NOMO-1 treated with dmso at 0.1 percent for 144 hours (cell line): Measurements from ENCODE around the gene HAGHL.
"Not testable (repeated sequence)": the region's sequence is repeated elsewhere in the genome, so short reads cannot be mapped to it uniquely, and the experiment has no call there.

Source experiments
- DNase-seq: peaks from one replicate; lab custom pipeline; 2025; ENCODE audit not compliant: unreplicated experiment; lab: John Stamatoyannopoulos, UW

HAGHL gene

GRCh38 chr16:686459-687260 lies 40.2 kb upstream of the HAGHL start:
- DNase-seq: no peak

GRCh38 chr16:687499-687898 lies 39.4 kb upstream of the HAGHL start:
- DNase-seq: no peak

GRCh38 chr16:689175-689897 lies 37.6 kb upstream of the HAGHL start:
- no peak for DNase-seq

- DNase-seq: not testable (repeated sequence)
These were observed 35.7 kb upstream of the HAGHL start for GRCh38 chr16:691242-691641.

GRCh38 chr16:692356-693108 lies 34.4 kb upstream of the HAGHL start:
- DNase-seq: no peak

- no peak for DNase-seq
These were observed 33.5 kb upstream of the HAGHL start for GRCh38 chr16:693364-693763.

- DNase-seq: no peak
These were observed 33.1 kb upstream of the HAGHL start for GRCh38 chr16:693766-694165.

- DNase-seq: no peak
These were observed 32.6 kb upstream of the HAGHL start for GRCh38 chr16:694187-694862.

- DNase-seq: no peak
These were observed 32.0 kb upstream of the HAGHL start for GRCh38 chr16:694863-695354.

GRCh38 chr16:695355-696089 lies 31.4 kb upstream of the HAGHL start:
- DNase-seq: no peak

GRCh38 chr16:698911-699671 lies 27.8 kb upstream of the HAGHL start:
- no peak for DNase-seq

- DNase-seq: no peak
These were observed 26.0 kb upstream of the HAGHL start for GRCh38 chr16:700684-701584.

GRCh38 chr16:702341-702740 lies 24.6 kb upstream of the HAGHL start:
- DNase-seq: no peak

- no peak for DNase-seq
These were observed 23.5 kb upstream of the HAGHL start for GRCh38 chr16:703406-703805.

- DNase-seq: no peak
These were observed 22.9 kb upstream of the HAGHL start for GRCh38 chr16:704047-704446.

- no peak for DNase-seq
These were observed 22.1 kb upstream of the HAGHL start for GRCh38 chr16:704552-705380.

- DNase-seq: no peak
These were observed 21.3 kb upstream of the HAGHL start, which contains the start of gene FBXL16 for GRCh38 chr16:705431-706188. Gene FBXL16, minus strand, starts transcription at chr16:705801. Its CDS starts 8,396 bp downstream, at chr16:697405.
